GM21367 (cell line): ENCODE results near the gene PTPRN2.
"Not testable (repeated sequence)": the region's sequence is repeated elsewhere in the genome, so short reads cannot be mapped to it uniquely, and the experiment has no call there.

ENCODE experiments used
- ATAC-seq: cut with Tn5 transposase; IDR thresholded peaks from one replicate; pipeline ENCODE4 v1.9.1; 2021; ENCODE audit not compliant: unreplicated experiment

PTPRN2 gene

GRCh38 chr7:158519633-158520174 is 67.9 kb downstream of the PTPRN2 start:
- no peak for ATAC-seq

GRCh38 chr7:158518980-158519632 is 68.5 kb downstream of the PTPRN2 start:
- ATAC-seq: no peak

GRCh38 chr7:158517571-158517970 is 70.1 kb downstream of the PTPRN2 start:
- ATAC-seq: no peak

- ATAC-seq: no peak
Observed at GRCh38 chr7:158517072-158517471, 70.6 kb downstream of the PTPRN2 start.

- ATAC-seq: no peak
Observed at GRCh38 chr7:158516524-158516923, 71.1 kb downstream of the PTPRN2 start.

- ATAC-seq: no peak
Observed at GRCh38 chr7:158512869-158513268, 74.8 kb downstream of the PTPRN2 start.

GRCh38 chr7:158512042-158512441 is 75.6 kb downstream of the PTPRN2 start:
- no peak for ATAC-seq

- no peak for ATAC-seq
Observed at GRCh38 chr7:158508802-158509385, 78.7 kb downstream of the PTPRN2 start.

GRCh38 chr7:158508321-158508720 is 79.3 kb downstream of the PTPRN2 start:
- not testable (repeated sequence) for ATAC-seq

- ATAC-seq: no peak
Observed at GRCh38 chr7:158507917-158508316, 79.7 kb downstream of the PTPRN2 start.

GRCh38 chr7:158507175-158507574 is 80.4 kb downstream of the PTPRN2 start:
- ATAC-seq: not testable (repeated sequence)

GRCh38 chr7:158506626-158507025 is 81.0 kb downstream of the PTPRN2 start:
- no peak for ATAC-seq

- ATAC-seq: no peak
Observed at GRCh38 chr7:158505683-158506082, 81.9 kb downstream of the PTPRN2 start.

- ATAC-seq: no peak
Observed at GRCh38 chr7:158502068-158502750, 85.4 kb downstream of the PTPRN2 start.

GRCh38 chr7:158501393-158502067 is 86.1 kb downstream of the PTPRN2 start:
- no peak for ATAC-seq

- ATAC-seq: no peak
Observed at GRCh38 chr7:158500651-158501052, 87.0 kb downstream of the PTPRN2 start.

- no peak for ATAC-seq
Observed at GRCh38 chr7:158499082-158499455, 88.6 kb downstream of the PTPRN2 start.

- no peak for ATAC-seq
Observed at GRCh38 chr7:158498443-158499081, 89.1 kb downstream of the PTPRN2 start.

- ATAC-seq: no peak
Observed at GRCh38 chr7:158497627-158498026, 90.0 kb downstream of the PTPRN2 start.

GRCh38 chr7:158495786-158496185 is 91.8 kb downstream of the PTPRN2 start:
- ATAC-seq: no peak

GRCh38 chr7:158495216-158495615 is 92.4 kb downstream of the PTPRN2 start:
- ATAC-seq: no peak
